Measurements from ENCODE around the gene MRGPRG.
"Not testable (repeated sequence)": the region's sequence is repeated elsewhere in the genome, so short reads cannot be mapped to it uniquely, and the experiment has no call there.

MRGPRG gene, protein sequence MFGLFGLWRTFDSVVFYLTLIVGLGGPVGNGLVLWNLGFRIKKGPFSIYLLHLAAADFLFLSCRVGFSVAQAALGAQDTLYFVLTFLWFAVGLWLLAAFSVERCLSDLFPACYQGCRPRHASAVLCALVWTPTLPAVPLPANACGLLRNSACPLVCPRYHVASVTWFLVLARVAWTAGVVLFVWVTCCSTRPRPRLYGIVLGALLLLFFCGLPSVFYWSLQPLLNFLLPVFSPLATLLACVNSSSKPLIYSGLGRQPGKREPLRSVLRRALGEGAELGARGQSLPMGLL

DNA sequence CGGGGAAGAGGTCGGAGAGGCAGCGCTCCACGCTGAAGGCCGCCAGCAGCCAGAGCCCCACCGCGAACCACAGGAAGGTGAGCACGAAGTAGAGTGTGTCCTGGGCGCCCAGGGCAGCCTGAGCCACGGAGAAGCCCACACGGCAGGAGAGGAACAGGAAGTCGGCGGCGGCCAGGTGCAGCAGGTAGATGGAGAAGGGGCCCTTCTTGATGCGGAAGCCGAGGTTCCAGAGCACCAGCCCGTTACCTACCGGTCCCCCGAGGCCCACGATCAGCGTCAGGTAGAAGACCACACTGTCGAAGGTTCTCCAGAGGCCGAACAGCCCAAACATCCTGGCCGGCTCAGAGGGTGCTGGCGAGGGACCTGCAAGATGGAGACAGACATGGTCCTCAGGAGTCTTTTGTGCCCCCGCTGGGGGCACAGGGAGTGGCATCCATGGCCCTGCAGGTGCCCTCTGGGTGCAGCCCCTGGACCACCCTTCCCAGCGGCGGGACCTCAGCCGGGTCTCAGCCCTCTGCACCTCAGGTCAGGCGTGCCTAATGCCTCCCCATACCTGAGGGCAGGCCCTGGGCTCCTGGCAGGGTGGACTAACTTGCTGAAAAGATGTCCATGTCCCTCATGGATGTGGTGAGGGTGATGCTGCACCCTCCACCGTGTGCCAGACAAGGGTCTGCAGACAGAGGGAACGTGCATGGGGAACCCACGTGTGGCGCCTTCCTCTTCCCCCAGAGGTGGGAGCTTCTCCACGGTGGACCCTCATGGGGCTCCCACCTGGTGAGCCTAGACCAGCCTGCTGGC lies at the start of gene MRGPRG:
MRGPRG (minus strand) TSS at position 331 of the 798 bp plus-strand sequence; CDS start at position 331, 0 bp downstream.
- H3K4me3 ChIP-seq = no peak within 1 kb of the TSS
- peaks cover 0 to 91% of the 10 kb centered on the region in 2 donors for H3K27me3 ChIP-seq
- no peaks in the 10 kb centered on the region for H3K36me3 ChIP-seq
- intact Hi-C loops (cut with DNase I; ENCODE audit: low total_unique reads) = loop anchor here (5.0 to 10.0 kb wide), 2 partner anchors 46 to 114 kb away; no protein-coding TSS in a partner anchor
- no peak within 1 kb of the TSS for H3K27ac ChIP-seq
- peaks cover 0 to 14% (median 6%) of the 10 kb centered on the region in 4 donors for H3K4me1 ChIP-seq
- DNase-seq = peak; percentile 10 to 60
- TF ChIP-seq, protein P1, sequence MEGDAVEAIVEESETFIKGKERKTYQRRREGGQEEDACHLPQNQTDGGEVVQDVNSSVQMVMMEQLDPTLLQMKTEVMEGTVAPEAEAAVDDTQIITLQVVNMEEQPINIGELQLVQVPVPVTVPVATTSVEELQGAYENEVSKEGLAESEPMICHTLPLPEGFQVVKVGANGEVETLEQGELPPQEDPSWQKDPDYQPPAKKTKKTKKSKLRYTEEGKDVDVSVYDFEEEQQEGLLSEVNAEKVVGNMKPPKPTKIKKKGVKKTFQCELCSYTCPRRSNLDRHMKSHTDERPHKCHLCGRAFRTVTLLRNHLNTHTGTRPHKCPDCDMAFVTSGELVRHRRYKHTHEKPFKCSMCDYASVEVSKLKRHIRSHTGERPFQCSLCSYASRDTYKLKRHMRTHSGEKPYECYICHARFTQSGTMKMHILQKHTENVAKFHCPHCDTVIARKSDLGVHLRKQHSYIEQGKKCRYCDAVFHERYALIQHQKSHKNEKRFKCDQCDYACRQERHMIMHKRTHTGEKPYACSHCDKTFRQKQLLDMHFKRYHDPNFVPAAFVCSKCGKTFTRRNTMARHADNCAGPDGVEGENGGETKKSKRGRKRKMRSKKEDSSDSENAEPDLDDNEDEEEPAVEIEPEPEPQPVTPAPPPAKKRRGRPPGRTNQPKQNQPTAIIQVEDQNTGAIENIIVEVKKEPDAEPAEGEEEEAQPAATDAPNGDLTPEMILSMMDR (IDR thresholded peaks at IDR 0.05) = no peak
- H3K9me3 ChIP-seq = no peaks in the 10 kb centered on the region

- DNase-seq; H3K9me3 ChIP-seq; H3K27me3 ChIP-seq; H3K27ac ChIP-seq; H3K4me3 ChIP-seq; intact Hi-C loops (cut with DNase I; ENCODE audit: low total_unique reads); H3K36me3 ChIP-seq; H3K4me1 ChIP-seq: not testable (repeated sequence)
Measured at GRCh38 chr11:3262548-3262947, 43.9 kb upstream of the MRGPRG start.

GRCh38 chr11:3261831-3262230 lies 43.2 kb upstream of the MRGPRG start:
- DNase-seq; H3K27ac ChIP-seq; H3K4me1 ChIP-seq; intact Hi-C loops (cut with DNase I; ENCODE audit: low total_unique reads); H3K9me3 ChIP-seq; H3K4me3 ChIP-seq; H3K36me3 ChIP-seq; H3K27me3 ChIP-seq: not testable (repeated sequence)

DNA sequence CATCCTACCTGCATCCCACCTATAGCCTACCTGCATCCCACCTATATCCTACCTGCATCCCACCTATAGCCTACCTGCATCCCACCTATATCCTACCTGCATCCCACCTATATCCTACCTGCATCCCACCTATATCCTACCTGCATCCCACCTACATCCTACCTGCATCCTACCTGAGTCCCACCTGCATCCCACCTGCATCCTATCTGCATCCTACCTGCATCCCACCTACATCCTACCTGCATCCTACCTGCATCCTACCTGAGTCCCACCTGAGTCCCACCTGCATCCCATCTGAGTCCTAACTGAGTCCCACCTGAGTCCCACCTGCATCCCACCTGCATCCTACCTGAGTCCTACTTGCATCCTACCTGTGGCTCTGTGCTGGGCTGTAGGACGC lies 38.9 kb upstream of the MRGPRG start:
- not testable (repeated sequence) for H3K27me3 ChIP-seq

DNA sequence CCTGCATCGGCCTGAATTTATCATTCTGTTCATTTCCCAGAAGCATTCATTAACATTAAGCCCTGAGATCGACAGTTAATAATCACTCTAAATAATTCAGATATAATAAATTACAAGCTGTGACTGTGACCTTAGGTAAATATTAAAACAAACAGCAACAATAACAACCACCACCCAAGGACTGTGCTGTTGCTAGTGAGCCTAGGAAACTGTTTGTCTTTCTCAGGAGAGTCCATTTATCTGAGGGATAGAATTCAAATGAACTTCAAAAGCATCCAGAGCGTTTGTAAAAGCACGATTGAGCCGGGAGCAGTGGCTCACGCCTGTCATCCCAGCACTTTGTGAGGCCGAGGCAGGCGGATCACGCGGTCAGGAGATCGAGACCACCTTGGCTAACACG lies 36.6 kb upstream of the MRGPRG start:
- DNase-seq; intact Hi-C loops (cut with DNase I; ENCODE audit: low total_unique reads); H3K27me3 ChIP-seq; H3K4me1 ChIP-seq; H3K27ac ChIP-seq; H3K9me3 ChIP-seq; H3K4me3 ChIP-seq; H3K36me3 ChIP-seq: not testable (repeated sequence)

More for the DNA sequence above, 38.9 kb upstream of the MRGPRG start:
- DNase-seq; H3K9me3 ChIP-seq; H3K36me3 ChIP-seq; H3K4me1 ChIP-seq; H3K27ac ChIP-seq; intact Hi-C loops (cut with DNase I; ENCODE audit: low total_unique reads); H3K4me3 ChIP-seq: not testable (repeated sequence)

DNA sequence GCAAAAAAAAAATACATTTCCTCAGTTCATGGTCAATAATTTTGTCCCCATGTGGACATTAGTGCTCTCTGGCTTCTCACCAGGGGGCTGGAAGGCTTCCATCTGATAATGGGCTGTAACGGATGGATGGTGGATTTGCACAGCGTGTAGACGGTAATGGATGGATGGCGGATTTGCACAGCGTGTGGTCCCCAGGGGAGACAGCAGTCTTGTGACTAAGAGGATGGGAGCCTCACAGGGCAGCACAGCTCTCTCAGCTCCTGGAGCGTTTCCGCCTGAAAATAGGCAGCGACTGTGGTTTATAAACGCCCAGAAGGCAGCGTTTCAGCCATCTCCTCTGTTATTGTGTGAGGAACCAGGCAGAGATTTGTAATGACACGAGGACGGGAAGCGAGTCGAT lies 36.2 kb upstream of the MRGPRG start:
- intact Hi-C loops (cut with DNase I; ENCODE audit: low total_unique reads); H3K36me3 ChIP-seq; H3K4me1 ChIP-seq; H3K4me3 ChIP-seq; H3K27ac ChIP-seq; H3K9me3 ChIP-seq; DNase-seq; H3K27me3 ChIP-seq: not testable (repeated sequence)

- Histone ChIP-seq H3K36me3 (no peaks in the 10 kb centered on the region), H3K4me3 (no peak overlapping the region), H3K9me3 (no peaks in the 10 kb centered on the region), H3K27me3 (peaks cover 0 to 2% of the 10 kb centered on the region in 2 donors), H3K4me1 (no peaks in the 10 kb centered on the region), H3K27ac (no peak overlapping the region)
- intact Hi-C loops (cut with DNase I; ENCODE audit: low total_unique reads) = no loop called here
- TF ChIP-seq, protein P1 (IDR thresholded peaks at IDR 0.05) = no peak
- DNase-seq = no peak
Measured at GRCh38 chr11:3245071-3245470, 26.5 kb upstream of the MRGPRG start.

DNA sequence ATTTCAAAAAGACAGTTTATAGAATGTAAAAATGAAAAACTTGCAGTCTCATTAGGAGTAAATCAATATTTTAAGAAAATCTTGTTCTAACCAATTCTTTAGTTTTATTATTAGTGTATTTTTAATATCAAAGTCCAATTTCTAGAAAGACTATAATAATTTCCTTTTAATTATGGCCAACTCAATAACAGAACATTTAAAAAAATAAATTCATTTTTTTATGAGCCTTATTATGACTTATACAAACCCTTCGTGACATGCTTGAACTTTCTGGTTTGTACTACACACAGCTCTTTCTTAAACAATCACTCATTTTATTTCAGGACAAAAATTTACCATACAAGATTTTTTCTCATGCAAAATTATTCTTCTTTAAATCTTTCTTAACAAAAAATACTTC lies 25.3 kb upstream of the MRGPRG start:
- peaks cover 0 to 8% of the 10 kb centered on the region in 2 donors for H3K27me3 ChIP-seq
- no peak overlapping the region for H3K27ac ChIP-seq
- H3K9me3 ChIP-seq = no peaks in the 10 kb centered on the region
- intact Hi-C loops (cut with DNase I; ENCODE audit: low total_unique reads) = no loop called here
- H3K4me1 ChIP-seq = no peaks in the 10 kb centered on the region
- H3K4me3 ChIP-seq = no peak overlapping the region
- DNase-seq = no peak
- H3K36me3 ChIP-seq = no peaks in the 10 kb centered on the region
- TF ChIP-seq, protein P1 (IDR thresholded peaks at IDR 0.05) = no peak
